Epithelial cell of proximal tubule (primary cell): ENCODE measurements around the gene EFNA2. TPM values are rescaled to one million over a fixed set of nuclear protein-coding genes. Genes with fewer than 3 reads are reported as not detected.

ENCODE experiments used
- DNase-seq: peaks from one replicate; pipeline ENCODE4 v3.0.0-alpha.2; 2011; ENCODE audit warnings: low read depth
- H3K4me3 ChIP-seq: 2 replicates; pipeline ENCODE4 v1.5.1; 2011; ENCODE audit warnings: low read depth, mild to moderate bottlenecking, low read length
- total RNA-seq: library from RNA; depleted of rRNA; stranded (reverse); fragments of >200 nt; gene quantifications from 2 replicates; pipeline ENCODE4 v1.2.3, GENCODE V29; 2015
- TF ChIP-seq, protein P1 (sequence below): conservative IDR thresholded peaks from 2 replicates; pipeline ENCODE4 v1.5.1; 2012; ENCODE audit warnings: low read depth, mild to moderate bottlenecking, low read length

The EFNA2 gene
- total RNA-seq, 1 donor from 2014 or later: 0.23 TPM

DNA sequence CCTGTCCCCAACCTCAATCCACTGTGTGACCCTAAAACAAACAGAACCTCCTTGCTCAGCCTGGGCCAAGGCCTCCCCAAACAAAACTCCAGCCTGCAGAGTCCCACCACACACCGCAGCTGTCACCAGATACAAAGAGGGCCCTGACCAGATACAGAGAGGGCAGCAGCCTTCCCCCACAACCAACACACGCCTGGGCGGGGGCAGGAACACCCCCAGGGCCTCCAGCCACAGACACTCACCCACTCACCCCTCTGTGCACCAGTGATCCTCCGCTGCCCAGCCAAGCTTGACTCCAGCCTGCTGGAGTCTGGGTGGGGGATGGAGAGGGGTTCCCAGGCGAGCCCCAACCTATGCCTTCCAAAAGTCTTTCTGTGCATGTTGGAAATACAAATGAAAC is 22.5 kb upstream of the EFNA2 start:
- no peak for DNase-seq
- TF ChIP-seq, protein P1, sequence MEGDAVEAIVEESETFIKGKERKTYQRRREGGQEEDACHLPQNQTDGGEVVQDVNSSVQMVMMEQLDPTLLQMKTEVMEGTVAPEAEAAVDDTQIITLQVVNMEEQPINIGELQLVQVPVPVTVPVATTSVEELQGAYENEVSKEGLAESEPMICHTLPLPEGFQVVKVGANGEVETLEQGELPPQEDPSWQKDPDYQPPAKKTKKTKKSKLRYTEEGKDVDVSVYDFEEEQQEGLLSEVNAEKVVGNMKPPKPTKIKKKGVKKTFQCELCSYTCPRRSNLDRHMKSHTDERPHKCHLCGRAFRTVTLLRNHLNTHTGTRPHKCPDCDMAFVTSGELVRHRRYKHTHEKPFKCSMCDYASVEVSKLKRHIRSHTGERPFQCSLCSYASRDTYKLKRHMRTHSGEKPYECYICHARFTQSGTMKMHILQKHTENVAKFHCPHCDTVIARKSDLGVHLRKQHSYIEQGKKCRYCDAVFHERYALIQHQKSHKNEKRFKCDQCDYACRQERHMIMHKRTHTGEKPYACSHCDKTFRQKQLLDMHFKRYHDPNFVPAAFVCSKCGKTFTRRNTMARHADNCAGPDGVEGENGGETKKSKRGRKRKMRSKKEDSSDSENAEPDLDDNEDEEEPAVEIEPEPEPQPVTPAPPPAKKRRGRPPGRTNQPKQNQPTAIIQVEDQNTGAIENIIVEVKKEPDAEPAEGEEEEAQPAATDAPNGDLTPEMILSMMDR: no peak
- H3K4me3 ChIP-seq: no peak overlapping the region

DNA sequence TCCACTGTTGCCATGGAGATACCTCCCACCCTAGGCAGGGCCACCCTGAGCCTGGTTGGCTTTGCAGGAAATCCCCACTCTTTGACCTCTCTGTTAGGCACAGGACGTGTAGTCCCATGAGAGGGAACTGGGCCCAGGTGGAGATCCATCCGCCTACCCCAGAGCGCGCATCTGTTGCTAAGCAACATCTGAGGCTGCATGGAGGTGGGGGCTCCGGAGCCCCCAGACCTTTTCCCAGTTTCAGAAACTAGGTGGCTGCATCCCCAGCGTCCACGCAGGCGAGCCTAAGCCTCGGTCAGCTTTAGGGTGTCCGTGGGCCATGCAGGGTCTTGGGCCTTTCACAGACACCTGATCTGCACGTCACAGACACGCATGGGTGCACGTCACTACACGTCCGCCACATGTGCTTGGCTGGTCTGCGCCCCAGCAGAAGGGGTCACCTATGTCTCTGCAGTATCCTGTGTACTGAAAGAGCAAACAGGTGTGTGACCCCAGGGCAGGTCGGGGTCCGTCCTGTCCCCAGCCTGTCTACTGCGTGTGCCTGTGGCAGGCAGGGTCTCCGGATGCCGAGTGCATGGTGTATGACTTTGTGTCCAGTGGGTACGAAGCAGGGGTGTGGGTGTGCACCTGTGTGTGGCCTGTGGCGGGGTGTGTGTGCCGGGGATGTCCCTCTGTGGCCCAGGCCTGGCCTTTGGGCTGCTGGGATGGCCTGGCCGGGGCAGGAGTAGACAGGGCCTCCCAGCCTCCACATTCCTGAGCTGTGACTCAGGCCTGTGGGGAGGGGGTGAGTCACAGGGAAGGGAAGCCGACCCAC is 20.7 kb upstream of the EFNA2 start:
- DNase-seq: no peak
- H3K4me3 ChIP-seq: no peak overlapping the region
- TF ChIP-seq, protein P1: no peak

DNA sequence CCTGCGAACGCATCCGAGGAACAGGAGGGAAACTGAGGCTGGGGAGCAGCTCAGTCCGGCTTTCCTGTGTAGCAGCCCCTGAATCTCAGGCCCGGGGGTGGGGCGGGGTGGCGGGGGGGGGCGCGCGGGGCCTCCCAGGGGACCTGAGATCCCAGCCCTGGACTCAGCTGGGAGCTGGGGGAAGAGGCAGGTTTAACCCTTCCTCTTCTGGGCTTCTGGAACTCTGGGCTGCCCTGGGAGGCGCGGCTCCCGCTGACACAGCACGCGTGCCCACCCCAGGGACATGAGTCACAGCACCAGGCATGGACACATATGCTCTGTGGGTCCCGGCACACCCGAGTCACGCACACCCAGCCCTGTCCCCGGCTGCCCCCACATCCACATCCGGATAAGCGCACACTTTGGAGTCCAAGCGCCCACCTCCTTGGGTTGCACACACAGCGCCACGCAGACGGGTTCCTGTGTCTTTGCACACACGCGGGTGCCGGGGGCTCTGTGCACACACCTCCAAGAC is 20.0 kb upstream of the EFNA2 start:
- peak overlapping the region; percentile 58 for H3K4me3 ChIP-seq
- no peak for DNase-seq
- TF ChIP-seq, protein P1: no peak

DNA sequence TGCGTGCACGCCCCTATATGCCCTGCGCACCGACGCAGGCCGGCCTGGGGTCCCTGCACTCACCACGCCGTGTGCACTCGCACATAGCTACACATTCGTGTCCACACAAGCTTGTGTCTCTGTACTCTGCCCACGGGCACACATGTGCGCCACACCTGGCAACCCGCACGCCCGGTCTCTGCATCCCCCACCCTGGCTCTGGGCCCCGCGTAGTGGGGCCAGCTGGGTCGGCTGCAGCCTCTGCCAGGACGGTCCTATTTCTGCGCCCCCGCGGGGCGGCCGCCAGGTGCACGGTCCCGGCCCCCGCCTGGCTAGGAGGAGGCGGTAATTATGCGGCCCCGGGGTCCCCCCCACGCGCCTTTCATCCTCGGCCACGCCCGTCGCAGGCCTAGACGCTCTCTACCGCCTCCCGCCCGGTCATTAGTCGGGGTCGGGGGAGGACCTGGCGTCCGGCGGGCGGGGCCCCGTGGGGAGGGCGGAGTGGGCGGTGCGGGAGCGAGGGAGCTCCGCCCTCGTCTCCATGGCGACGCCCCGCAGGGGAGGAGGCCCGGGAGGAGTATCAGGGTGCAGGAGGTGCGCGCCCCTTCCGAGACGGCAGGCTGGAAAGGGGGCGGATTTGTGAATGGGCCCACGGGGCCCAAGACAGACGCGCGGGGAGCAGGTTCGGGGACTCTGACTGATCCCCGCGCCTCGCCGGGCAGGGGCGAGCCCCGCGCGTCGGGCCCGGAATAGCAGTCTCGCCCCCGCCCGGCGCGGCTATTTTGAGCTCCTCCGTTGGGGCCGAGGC is 19.4 kb upstream of the EFNA2 start:
- peak overlapping the region; percentile 58 for H3K4me3 ChIP-seq
- TF ChIP-seq, protein P1: no peak
- DNase-seq: no peak

DNA sequence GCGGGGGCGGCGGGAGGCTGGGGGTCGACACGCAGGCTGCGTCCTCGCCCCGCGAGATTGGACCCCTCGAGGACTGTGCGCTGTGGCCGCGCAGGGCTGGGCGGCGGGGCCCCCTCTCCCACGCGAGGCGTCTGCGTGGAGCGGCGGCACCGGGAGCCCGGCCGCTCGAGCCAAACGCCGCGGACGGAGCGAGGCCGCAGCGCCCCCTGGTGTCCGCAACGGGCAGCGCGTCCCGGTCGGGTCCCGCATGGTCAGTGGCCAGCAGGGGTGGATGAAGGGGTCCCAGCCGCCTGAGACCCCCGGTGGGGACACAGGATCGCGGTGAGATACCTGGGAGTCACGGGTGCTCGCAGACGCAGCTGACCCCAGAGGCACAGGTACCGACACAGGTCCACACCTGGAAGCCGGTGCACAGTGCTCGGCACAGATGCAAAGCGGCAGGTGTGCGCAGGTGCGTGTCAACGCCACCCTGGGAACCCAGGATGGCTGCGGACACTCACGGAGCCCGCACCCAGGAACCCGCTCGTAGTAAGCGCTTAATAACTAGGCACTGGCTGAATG is 18.7 kb upstream of the EFNA2 start:
- TF ChIP-seq, protein P1: peak; percentile 74
- peak overlapping the region; percentile 58 for H3K4me3 ChIP-seq
- DNase-seq: no peak

DNA sequence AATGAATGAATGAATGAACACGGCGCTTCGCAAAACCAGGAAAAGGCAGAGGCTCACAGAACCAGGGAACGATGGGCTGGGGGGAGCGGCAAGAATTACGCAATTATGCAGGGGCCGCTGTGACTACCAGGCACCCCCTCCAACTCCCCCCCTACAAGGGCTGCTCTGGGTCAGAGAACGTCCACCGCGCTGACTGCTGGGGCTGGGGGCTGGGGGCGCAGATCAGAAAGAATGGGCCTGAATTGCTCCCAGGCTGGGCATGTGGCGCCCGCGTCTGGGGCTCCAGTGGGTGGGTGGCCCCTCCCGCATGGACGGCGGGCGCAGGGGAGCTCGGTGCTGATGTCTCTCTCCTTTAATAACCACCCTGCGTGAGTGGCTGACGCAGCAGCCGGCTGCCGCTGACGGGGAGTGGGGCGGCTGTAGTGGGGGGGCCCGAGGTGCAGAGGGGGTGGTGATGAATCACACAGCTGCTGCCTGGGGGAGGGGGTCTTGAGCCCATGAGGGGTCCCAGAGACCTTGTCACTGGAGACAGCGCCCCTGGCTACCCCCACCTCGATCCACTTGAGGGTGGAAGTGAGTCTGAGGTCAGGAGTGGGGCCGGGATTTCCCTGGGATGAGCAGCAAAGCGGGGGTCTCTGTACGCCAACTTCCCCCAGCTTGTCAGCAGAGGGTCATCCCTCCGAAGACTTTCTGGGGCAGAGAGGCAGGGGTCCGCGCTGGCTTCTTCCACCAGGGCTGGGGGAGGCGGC is 18.0 kb upstream of the EFNA2 start:
- peak overlapping the region; percentile 58 for H3K4me3 ChIP-seq
- TF ChIP-seq, protein P1: no peak
- no peak for DNase-seq
